Ammon's horn (tissue), 1 donor: ENCODE measurements around the gene SYNPO.

ENCODE experiments used
- DNase-seq: peaks from one replicate; pipeline ENCODE4 v3.0.0-alpha.2; 2016; ENCODE audit warnings: low spot score

Gene SYNPO

DNA sequence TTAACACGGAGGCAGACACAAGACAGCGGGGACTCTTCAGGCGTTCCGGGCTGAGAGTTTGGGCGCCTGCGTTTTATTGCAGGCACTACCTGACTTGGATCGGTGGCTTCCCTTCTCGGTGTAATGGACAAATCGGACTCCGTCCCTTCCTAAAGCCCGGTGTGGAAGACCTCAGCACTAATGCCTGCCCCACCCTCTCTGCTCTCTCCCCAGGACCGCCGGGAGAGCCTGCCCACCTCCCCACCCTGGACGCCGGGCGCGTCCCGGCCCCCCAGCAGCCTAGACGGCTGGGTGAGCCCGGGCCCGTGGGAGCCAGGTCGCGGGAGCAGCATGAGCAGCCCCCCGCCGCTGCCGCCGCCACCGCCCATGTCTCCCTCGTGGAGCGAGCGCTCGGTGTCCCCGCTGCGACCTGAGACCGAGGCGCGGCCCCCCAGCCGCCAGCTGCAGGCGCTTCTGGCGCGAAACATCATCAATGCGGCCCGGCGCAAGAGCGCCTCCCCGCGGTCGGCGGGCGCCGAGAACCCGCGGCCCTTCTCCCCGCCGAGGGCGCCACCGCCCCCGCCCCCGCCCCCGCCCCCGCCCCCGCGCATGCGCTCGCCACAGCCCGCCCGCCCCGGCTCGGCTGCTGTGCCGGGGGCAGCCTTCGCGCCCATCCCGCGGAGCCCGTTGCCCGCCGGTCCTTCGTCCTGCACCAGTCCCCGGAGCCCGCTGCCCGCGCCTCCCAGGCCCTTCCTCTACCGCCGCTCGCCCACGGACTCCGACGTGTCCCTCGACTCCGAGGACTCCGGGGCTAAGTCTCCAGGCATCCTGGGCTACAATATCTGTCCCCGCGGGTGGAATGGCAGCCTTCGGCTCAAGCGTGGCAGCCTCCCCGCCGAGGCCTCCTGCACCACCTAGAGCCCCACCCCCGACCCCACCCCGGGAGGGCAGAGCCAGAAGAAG lies 16.0 kb downstream of the SYNPO start:
- peak; percentile 66 for DNase-seq

DNA sequence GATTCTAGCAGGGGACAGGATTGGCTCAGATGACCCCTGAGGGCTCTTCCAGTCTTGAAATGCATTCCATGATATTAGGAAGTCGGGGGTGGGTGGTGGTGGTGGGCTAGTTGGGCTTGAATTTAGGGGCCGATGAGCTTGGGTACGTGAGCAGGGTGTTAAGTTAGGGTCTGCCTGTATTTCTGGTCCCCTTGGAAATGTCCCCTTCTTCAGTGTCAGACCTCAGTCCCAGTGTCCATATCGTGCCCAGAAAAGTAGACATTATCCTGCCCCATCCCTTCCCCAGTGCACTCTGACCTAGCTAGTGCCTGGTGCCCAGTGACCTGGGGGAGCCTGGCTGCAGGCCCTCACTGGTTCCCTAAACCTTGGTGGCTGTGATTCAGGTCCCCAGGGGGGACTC lies 17.7 kb downstream of the SYNPO start:
- peak; percentile 1 for DNase-seq

- DNase-seq, result no peak
Observed at GRCh38 chr5:150658699-150659265, 18.3 kb downstream of the SYNPO start.

DNA sequence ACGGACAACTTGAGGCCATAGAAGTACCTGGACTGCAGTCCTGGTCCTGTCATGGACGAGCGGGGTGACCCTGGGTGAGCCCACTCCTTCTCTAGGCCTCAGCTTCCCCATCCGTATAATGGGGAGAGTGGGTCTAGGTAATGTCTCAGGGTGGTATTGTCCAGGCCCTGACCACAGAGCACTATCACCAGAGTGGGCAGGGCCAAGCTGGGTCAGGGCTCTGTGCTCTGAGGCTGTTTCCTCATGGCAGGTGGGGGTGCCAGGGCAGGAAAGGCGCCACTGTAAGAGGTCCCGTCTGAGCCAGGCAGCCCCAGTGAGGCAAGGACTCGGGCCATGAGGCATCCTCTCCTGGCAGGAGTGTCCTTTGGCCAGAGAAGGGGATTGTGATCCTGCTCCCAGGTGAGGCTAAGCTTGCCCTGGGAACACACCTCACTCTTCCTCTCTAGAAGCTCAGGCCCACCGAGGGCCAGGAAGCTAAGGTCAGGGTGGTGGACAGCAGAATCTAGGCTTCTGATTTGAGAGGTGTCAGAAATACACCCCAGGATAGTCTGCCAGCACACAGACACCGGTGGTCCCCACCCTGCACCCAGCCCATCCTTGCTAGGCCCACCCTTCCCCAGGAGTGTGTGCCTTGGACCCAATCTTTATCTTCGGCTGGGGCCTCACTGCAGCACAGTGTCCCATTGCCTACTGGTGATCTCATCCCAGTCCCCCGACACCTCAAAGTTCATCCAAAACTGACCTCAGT lies 19.1 kb downstream of the SYNPO start:
- DNase-seq, result no peak

GRCh38 chr5:150660108-150660831 lies 19.8 kb downstream of the SYNPO start:
- peak; percentile 1 for DNase-seq

GRCh38 chr5:150661086-150661485 lies 20.6 kb downstream of the SYNPO start, which contains the start of gene MYOZ3:
Gene MYOZ3 (plus strand): TSS chr5:150661251. CDS start chr5:150662942, 1,691 bp downstream.
- no peak for DNase-seq

DNA sequence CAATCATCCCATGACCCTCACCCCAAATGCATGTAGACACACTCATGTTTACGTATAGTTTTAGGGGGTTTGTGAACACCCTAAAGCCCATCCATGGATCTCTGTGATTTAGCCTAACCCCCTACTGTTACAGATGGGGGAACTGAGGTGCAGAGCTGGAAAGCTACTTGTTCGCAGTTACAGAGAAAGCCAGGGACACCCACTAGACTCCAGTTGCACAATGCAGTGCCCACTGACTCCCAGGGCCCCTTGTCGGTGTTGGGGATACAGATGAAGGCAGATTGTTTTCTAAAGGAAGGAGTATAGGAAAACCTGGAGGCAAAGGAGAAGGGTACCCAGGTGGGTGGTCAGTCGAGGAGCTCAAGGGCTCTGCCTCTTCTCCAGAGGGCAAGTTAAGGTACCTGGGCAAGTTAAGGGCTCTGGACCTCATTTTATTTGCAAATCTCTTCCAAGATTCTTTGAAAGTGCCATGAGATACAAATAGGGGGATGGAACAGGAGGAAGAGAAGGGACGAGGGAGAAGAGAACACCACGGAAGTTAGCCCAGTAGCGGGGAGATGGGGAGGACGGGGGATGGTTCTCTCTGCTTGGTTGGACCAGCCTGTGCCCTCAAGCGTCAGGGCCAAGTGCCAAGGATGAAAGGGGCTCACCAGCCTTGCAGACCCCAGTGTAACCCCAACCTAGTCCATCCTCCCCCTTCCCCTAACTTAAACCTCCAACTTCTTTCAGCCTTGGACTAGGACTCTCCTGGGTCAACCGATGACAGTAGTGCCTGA lies 21.5 kb downstream of the SYNPO start:
- no peak for DNase-seq

GRCh38 chr5:150662731-150663516 lies 22.5 kb downstream of the SYNPO start:
- no peak for DNase-seq

- DNase-seq, result no peak
Observed at GRCh38 chr5:150663936-150664335, 23.5 kb downstream of the SYNPO start.

DNA sequence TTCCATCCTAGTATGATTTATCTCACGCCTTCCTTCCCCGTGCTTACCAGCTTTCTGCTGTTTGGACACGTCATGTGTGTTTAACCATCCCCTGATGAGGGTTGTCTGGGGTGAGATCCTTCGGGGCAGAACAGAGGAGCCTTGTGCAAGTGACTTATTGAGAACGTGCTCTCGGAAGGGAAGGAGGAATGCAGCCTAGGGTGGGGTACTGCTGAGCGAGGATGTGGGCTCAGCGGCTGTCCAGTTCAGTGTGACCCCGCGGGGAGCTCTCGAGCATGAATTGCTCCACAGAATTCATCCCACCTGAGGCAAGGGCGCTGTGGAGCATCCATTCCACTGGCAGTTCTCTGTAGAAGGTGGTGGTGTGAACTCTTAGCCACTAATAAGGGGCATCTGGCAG lies 24.6 kb downstream of the SYNPO start:
- no peak for DNase-seq

GRCh38 chr5:150670275-150670947 lies 30.0 kb downstream of the SYNPO start:
- DNase-seq, result no peak

- no peak for DNase-seq
Observed at GRCh38 chr5:150670948-150671310, 30.5 kb downstream of the SYNPO start.

GRCh38 chr5:150671509-150672236 lies 31.2 kb downstream of the SYNPO start:
- DNase-seq, result no peak

DNA sequence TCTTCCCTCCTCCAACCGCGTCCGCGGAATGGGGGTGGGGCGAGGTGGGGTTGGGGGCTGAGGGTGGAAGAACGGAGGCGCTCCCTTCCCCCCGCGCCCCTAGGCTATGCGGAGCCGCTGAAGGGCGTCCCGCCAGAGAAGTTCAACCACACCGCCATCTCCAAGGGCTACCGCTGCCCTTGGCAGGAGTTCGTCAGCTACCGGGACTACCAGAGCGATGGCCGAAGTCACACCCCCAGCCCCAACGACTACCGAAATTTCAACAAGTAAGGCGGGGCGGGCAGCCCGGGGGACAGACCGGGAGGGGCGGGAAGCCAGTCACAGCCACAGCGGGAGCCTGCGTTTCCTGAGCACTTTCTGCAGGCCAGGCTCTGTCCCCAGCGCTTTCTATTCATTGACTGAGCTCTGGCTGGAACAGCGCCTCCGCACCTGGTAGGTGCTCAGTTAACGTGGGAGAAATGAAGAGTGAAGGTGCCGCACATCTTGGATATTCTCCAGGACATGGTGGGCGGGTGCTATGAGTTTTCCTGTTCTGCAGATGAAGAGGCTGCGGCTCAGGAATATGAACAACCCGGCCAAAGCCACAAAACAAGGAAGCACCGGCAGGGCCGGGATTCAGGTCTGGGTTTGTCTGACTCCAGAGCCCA lies 31.9 kb downstream of the SYNPO start:
- DNase-seq, result no peak

DNA sequence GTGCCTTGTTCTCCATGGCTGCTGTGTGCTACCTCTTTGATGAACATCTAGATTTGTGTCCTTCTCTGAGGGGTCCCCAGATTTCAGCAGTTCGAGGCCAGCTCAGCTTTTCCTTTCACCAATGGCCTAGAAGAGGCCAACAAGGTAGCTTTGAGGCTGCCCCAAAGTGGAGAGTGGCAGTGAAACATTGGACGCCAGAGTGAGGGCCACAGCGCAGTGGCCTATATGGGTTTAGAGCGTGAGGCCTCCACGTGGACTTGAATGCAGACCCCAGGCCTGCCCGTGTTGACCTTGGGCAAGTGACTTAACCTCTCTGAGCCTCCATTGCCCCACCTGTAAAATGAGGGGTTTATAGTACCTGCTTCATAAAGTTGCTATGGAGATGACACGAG lies 32.4 kb downstream of the SYNPO start:
- no peak for DNase-seq

DNA sequence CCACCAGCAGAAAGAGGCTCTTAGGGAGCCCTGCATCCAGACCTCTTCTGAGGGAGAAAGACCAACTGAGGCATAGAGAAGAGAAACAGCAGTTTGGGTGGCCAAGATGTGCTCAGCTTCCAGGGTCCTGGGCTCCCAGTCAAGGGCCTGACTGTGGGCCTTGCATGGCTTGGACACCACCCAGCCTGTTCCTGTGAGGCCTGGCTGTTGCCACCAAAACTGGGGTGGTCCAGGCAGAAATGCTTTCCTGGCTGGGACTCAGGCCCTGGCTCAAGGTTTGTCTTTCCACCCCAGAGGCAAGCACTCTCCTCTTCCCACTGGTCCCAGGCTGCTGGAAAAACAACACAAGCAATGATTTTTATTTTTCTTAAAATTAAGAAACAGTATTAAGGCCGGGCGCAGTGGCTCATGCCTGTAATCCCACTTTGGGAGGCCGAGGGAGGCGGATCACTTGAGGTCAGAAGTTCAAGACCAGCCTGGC lies 33.9 kb downstream of the SYNPO start:
- no peak for DNase-seq

GRCh38 chr5:150675069-150675468 lies 34.6 kb downstream of the SYNPO start:
- DNase-seq, result no peak

- DNase-seq, result no peak
Observed at GRCh38 chr5:150676578-150676977, 36.1 kb downstream of the SYNPO start.

DNA sequence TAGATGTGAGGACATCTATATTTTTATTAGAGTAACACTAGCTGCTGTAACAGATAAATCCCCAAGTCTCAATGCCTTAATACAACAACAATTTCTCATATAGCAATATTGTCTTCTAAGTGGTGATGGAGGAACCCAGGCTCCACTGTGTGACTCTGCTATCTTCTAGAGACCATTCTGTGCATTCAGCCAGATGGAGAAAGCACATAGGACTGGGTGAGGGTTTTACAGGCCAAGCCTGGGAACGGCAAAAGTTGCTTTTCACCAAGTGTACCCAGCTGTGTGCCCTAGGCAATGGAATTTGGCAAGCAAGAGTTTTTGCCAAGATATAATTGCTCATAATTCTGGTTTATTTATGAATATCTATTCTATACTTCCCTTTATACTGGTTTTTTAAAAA lies 48.7 kb downstream of the SYNPO start:
- DNase-seq, result no peak
